Measurements from ENCODE around the gene UNC5A. TPM values are rescaled to one million over a fixed set of nuclear protein-coding genes. Genes with fewer than 3 reads are reported as not detected.

UNC5A gene
- total and polyA plus RNA-seq, 2 of the 8 experiments (the other 6 are each of a cell fraction or from before 2014, with no cell fraction given), result 4.0 to 7.6 TPM

DNA sequence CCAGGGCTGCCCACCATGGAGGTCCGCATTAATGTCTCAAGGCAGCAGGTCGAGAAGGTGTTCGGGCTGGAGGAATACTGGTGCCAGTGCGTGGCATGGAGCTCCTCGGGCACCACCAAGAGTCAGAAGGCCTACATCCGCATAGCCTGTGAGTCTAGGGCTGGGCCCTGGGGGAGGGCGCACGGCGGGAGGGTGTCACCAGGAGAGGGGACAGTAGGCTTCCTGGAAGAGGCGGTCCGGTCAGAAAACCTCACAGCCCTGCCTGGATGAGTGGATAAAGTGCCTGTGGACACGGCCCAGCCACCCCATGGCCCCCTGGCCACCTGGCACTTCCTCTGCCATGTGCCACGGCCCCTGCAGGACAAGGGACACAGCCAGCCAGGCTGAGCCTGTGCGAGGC lies 57.8 kb downstream of the UNC5A start:
- Histone ChIP-seq H3K4me3 (ENCODE audit: extremely low read depth in 1 of 4, insufficient read depth in 2 of 4, low read depth in 3 of 4, low read length in 4 of 4) (no peak overlapping the region), H4K8ac (ENCODE audit: extremely low read depth, insufficient read depth, low read length) (no peak overlapping the region), H2BK120ac (replicated peaks; ENCODE audit: low read depth, low read length) (no peak overlapping the region), H3K4ac (replicated peaks; ENCODE audit: insufficient read length, low read depth, low read length) (no peak overlapping the region), H2BK15ac (ENCODE audit: low read length) (peak overlapping the region; percentile 83; the same call in 1 of the 2 replicates), H3K36me3 (ENCODE audit: control insufficient read depth in 2 of 4, insufficient read depth in 4 of 4, low read length in 3 of 4) (no peaks in the 10 kb centered on the region), H2AFZ (ENCODE audit: low read length) (no peak overlapping the region), H3K4me1 (replicated peaks in 1 of 4; ENCODE audit: control insufficient read depth in 3 of 4, insufficient read depth in 4 of 4, low read length in 3 of 4) (peaks cover 3 to 28% (median 18%) of the 10 kb centered on the region in 4 experiments), H3K14ac (ENCODE audit: insufficient read length) (no peak overlapping the region), H3K4me2 (ENCODE audit: insufficient read depth in 1 of 2, low read depth in 2 of 2, low read length in 2 of 2) (no peak overlapping the region), H2BK20ac (ENCODE audit: low read length) (peak overlapping the region; percentile 48; the same call in 1 of the 2 replicates), H3K9me3 (ENCODE audit: insufficient read depth in 2 of 2, low read depth in 1 of 2, low read length in 1 of 2) (no peaks in the 10 kb centered on the region), H3K23ac (ENCODE audit: insufficient read length) (no peak overlapping the region), H4K20me1 (replicated peaks in 1 of 2; ENCODE audit: control insufficient read depth in 1 of 2, insufficient read depth in 2 of 2, low read length in 2 of 2) (no peaks in the 10 kb centered on the region), H3K23me2 (ENCODE audit: low read depth, low read length) (no peaks in the 10 kb centered on the region), H4K91ac (replicated peaks; ENCODE audit: insufficient read length, low read length) (peak overlapping the region; percentile 84), H4K5ac (ENCODE audit: insufficient read length, low read depth, low read length) (no peak overlapping the region), H2BK12ac (ENCODE audit: low read depth, low read length) (no peak overlapping the region), H3K18ac (ENCODE audit: extremely low read depth, low read length) (no peak overlapping the region; the same call in 1 of the 2 replicates), H3K27ac (ENCODE audit: low read depth, low read length) (no peak overlapping the region), H3K56ac (replicated peaks; ENCODE audit: insufficient read length, low read depth, low read length) (no peak overlapping the region), H2AK5ac (ENCODE audit: low read depth, low read length) (no peak overlapping the region), H3K79me1 (ENCODE audit: low read depth, low read length) (no peaks in the 10 kb centered on the region), H3K79me2 (ENCODE audit: control insufficient read depth in 1 of 2, insufficient read depth in 2 of 2, low read length in 2 of 2) (no peaks in the 10 kb centered on the region), H3K9ac (replicated peaks in 1 of 4; ENCODE audit: extremely low read depth in 1 of 4, low read depth in 3 of 4, low read length in 3 of 4) (no peak overlapping the region), H3K27me3 (replicated peaks in 1 of 4; ENCODE audit: control insufficient read depth in 3 of 4, extremely low read depth in 1 of 4, insufficient read depth in 3 of 4, low read length in 3 of 4) (no peaks in the 10 kb centered on the region), H2BK5ac (ENCODE audit: low read depth, low read length) (peak overlapping the region; percentile 76)
- CTCF ChIA-PET (ENCODE audit: partially characterized antibody), result interaction anchor here (0.6 to 6.5 kb wide), 5 partner anchors 9 to 430 kb away, joined by 3 to 39 read pairs (median 5); no protein-coding TSS in a partner anchor
- POLR2A ChIA-PET (ENCODE audit: partially characterized antibody), result no interaction called here
- TF ChIP-seq SIRT6 (IDR thresholded peaks at IDR 0.05; ENCODE audit: low read length), result no peak
- no peak for TF ChIP-seq NANOG (IDR thresholded peaks at IDR 0.05; ENCODE audit: insufficient read depth, low read depth, low read length, poor library complexity, severe bottlenecking)
- TF ChIP-seq TAF1 (IDR thresholded peaks at IDR 0.05; ENCODE audit: low read depth, low read length), result no peak
- TF ChIP-seq, protein P1, sequence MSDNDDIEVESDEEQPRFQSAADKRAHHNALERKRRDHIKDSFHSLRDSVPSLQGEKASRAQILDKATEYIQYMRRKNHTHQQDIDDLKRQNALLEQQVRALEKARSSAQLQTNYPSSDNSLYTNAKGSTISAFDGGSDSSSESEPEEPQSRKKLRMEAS (IDR thresholded peaks at IDR 0.05), result no peak
- TF ChIP-seq YY1 (IDR thresholded peaks at IDR 0.05; ENCODE audit: low read depth, low read length), result no peak
- no peak for TF ChIP-seq RFX5 (IDR thresholded peaks at IDR 0.05; ENCODE audit: borderline replicate concordance, low read depth, low read length)
- no peak for TF ChIP-seq JUND (IDR thresholded peaks at IDR 0.05; ENCODE audit: low read length)
- TF ChIP-seq SUZ12 (IDR thresholded peaks at IDR 0.05; ENCODE audit: low read length), result no peak
- TF ChIP-seq TEAD4 (IDR thresholded peaks at IDR 0.05; ENCODE audit: low read depth, low read length), result no peak
- no peak for TF ChIP-seq SIX5 (IDR thresholded peaks at IDR 0.05; ENCODE audit: low read depth, low read length)
- TF ChIP-seq ASH2L (IDR thresholded peaks at IDR 0.05; ENCODE audit: low read length), result no peak
- TF ChIP-seq SAP30 (IDR thresholded peaks at IDR 0.05; ENCODE audit: insufficient read depth, insufficient replicate concordance, low read length), result no peak
- TF ChIP-seq RBBP5 (IDR thresholded peaks at IDR 0.05; ENCODE audit: borderline replicate concordance, low read depth, low read length), result no peak
- TF ChIP-seq GABPA (IDR thresholded peaks at IDR 0.05; ENCODE audit: borderline replicate concordance, insufficient read depth, low read length), result no peak
- no peak for TF ChIP-seq FOSL1 (IDR thresholded peaks at IDR 0.05; ENCODE audit: insufficient read depth, low read depth, low read length)
- FAIRE-seq (no peak), DNase-seq (ENCODE audit: low read depth in 1 of 2, low spot score in 2 of 2) (no peak)
- WGBS, 2 experiments (ENCODE audit: extremely low coverage in 1 of 2, insufficient coverage in 1 of 2, insufficient read length in 1 of 2, insufficient replicate concordance in 2 of 2, low coverage in 1 of 2, low lambda C conversion rate in 2 of 2, missing lambda C conversion rate in 1 of 2), result 93% methylated on average over 12 of the region's 14 CpGs; no CpG with 5 or more reads in 1 of the 2 experiments

Data from H1 (cell line).